Panc1 (cell line): ENCODE measurements around the gene TRIM27. TPM values are rescaled to one million over a fixed set of nuclear protein-coding genes. Genes with fewer than 3 reads are reported as not detected.
A peak's percentile ranks its signal among the peaks of the same experiment; 100 is the strongest.

Experiments used
- ATAC-seq: fragments of 200-7000 bp; cut with Tn5 transposase; 2 replicates; pipeline ENCODE4 v1.9.1; 2020; ENCODE audit warnings: mild to moderate bottlenecking, moderate library complexity
- BruUV-seq: library from RNA; stranded (reverse); fragments of 400-500 nt; replicated peaks from 2 replicates; lab custom pipeline; 2021; lab: Mats Ljungman, UMichigan
- CTCF ChIA-PET: fragments of 300-600 bp; sonication (Branson Sonifier 250); formaldehyde crosslinking; loops from one replicate; lab custom pipeline; 2022; ENCODE audit warnings: antibody characterized with exemption; lab: Charles Lee
- POLR2A ChIA-PET: fragments of 300-600 bp; sonication (Branson Sonifier 250); formaldehyde crosslinking; loops from one replicate; lab custom pipeline; 2022; ENCODE audit warnings: antibody characterized with exemption; lab: Charles Lee
- DNase-seq: peaks from one replicate; pipeline ENCODE4 v3.0.0-alpha.2; 2010; ENCODE audit warnings: low read depth, low spot score
- H3K27ac ChIP-seq: 2 replicates; pipeline ENCODE4 v1.5.1; 2011; ENCODE audit warnings: mild to moderate bottlenecking, low read length, inconsistent platforms
- H3K27me3 ChIP-seq: fragments of 200-500 bp; sonication (Bioruptor generic); 2 replicates; pipeline ENCODE4 v1.6.0; 2014; ENCODE audit warnings: low read length, inconsistent platforms; ENCODE audit not compliant: control insufficient read depth, insufficient read depth
- H3K36me3 ChIP-seq: fragments of 200-500 bp; sonication (Bioruptor generic); 2 replicates; pipeline ENCODE4 v1.5.1; 2014; ENCODE audit warnings: inconsistent platforms, mild to moderate bottlenecking, low read length, moderate library complexity; ENCODE audit not compliant: control insufficient read depth, insufficient read depth
- H3K4me1 ChIP-seq: 2 replicates; pipeline ENCODE4 v1.5.1; 2011; ENCODE audit warnings: inconsistent platforms, mild to moderate bottlenecking, low read length, moderate library complexity; ENCODE audit not compliant: control insufficient read depth, insufficient read depth
- H3K4me3 ChIP-seq, 2 experiments: 2 replicates each; pipeline ENCODE4 v1.5.1; 2011 to 2012; ENCODE audit warnings: low read depth in 2 of 2, low read length in 2 of 2, mild to moderate bottlenecking in 2 of 2, inconsistent platforms in 1 of 2, moderate library complexity in 1 of 2
- H3K9me3 ChIP-seq: fragments of 200-500 bp; sonication (Bioruptor generic); 2 replicates; pipeline ENCODE4 v1.5.1; 2014; ENCODE audit warnings: low read depth, mild to moderate bottlenecking, inconsistent platforms, low read length, moderate library complexity; ENCODE audit not compliant: control insufficient read depth, insufficient read depth
- CTCF ChIP-seq: fragments of 450-650 bp; IDR thresholded peaks from 2 replicates; pipeline ENCODE4 v1.5.1; 2017; ENCODE audit warnings: mild to moderate bottlenecking
- POLR2AphosphoS5 ChIP-seq: IDR thresholded peaks from 2 replicates; pipeline ENCODE4 v1.6.1; 2012; ENCODE audit warnings: mild to moderate bottlenecking, low read depth, low read length, moderate library complexity
- REST ChIP-seq, 2 experiments: IDR thresholded peaks; 2 replicates each; pipeline ENCODE4 v1.6.1; 2011 to 2012; ENCODE audit warnings: low read depth in 2 of 2, control low read depth in 1 of 2, low read length in 1 of 2, mild to moderate bottlenecking in 1 of 2, moderate library complexity in 1 of 2; ENCODE audit not compliant: insufficient read depth in 1 of 2
- SIN3A ChIP-seq: IDR thresholded peaks from 2 replicates; pipeline ENCODE4 v1.6.1; 2012; ENCODE audit warnings: low read depth, mild to moderate bottlenecking, low read length, moderate library complexity, borderline replicate concordance; ENCODE audit not compliant: insufficient read depth
- TCF7L2 ChIP-seq: IDR thresholded peaks from 2 replicates; pipeline ENCODE4 v1.6.1; 2011; ENCODE audit warnings: mild to moderate bottlenecking, low read depth, low read length, inconsistent platforms
- in situ Hi-C: cut with HindIII; loops from 2 replicates; pipeline ENCODE4 v1.10.0; 2016; ENCODE audit warnings: low sequenced_read_pairs, low pct_unique_long_range_greater_than_20kb
- intact Hi-C: fragments of 100-400 bp; cut with micrococcal nuclease; formaldehyde crosslinking; loops from one replicate; pipeline ENCODE4 v1.10.0; 2022; ENCODE audit not compliant: unreplicated experiment
- total RNA-seq: library from RNA; stranded (reverse); gene quantifications from one replicate; pipeline ENCODE4 v1.2.1, GENCODE V29; 2021; ENCODE audit not compliant: unreplicated experiment

The TRIM27 gene
- total RNA-seq, 1 experiment from 2014 or later = 53.0 TPM

GRCh38 chr6:28922821-28923317 is 916 bp downstream of the TRIM27 start:
- in situ Hi-C loops (no loop called here), intact Hi-C loops (no loop called here)
- H3K36me3 ChIP-seq = peaks cover 30% of the 10 kb centered on the region
- peak overlapping the region; percentile 87 to 96 for H3K4me3 ChIP-seq
- BruUV-seq = no TSS peak
- no peaks in the 10 kb centered on the region for H3K9me3 ChIP-seq
- ChIA-PET CTCF (no interaction called here), POLR2A (interaction anchor here (0.6 kb wide), 1 partner anchor 28 kb away, joined by 6 read pairs; no protein-coding TSS in a partner anchor)
- H3K27me3 ChIP-seq = no peaks in the 10 kb centered on the region
- TF ChIP-seq CTCF (no peak), SIN3A (no peak), POLR2AphosphoS5 (no peak), REST (IDR thresholded peaks at IDR 0.05; ENCODE audit: insufficient read depth in 1 of 2, low read depth in 2 of 2, low read length in 1 of 2) (no peak), TCF7L2 (no peak)
- H3K27ac ChIP-seq = peak overlapping the region; percentile 83
- no peak for DNase-seq
- peak; percentile 0 for ATAC-seq
- H3K4me1 ChIP-seq = peaks cover 14% of the 10 kb centered on the region

- no peaks in the 10 kb centered on the region for H3K27me3 ChIP-seq
- H3K9me3 ChIP-seq = no peaks in the 10 kb centered on the region
- POLR2A ChIA-PET = interaction anchor here (0.6 kb wide), 3 partner anchors 11 to 404 kb away, joined by 3 to 6 read pairs (median 3); no protein-coding TSS in a partner anchor
- H3K4me1 ChIP-seq = peaks cover 14% of the 10 kb centered on the region
- TF ChIP-seq SIN3A (no peak), POLR2AphosphoS5 (no peak), TCF7L2 (no peak), REST (IDR thresholded peaks at IDR 0.05; ENCODE audit: insufficient read depth in 1 of 2, low read depth in 2 of 2, low read length in 1 of 2) (no peak), CTCF (no peak)
- CTCF ChIA-PET = interaction anchor here (0.6 to 1.0 kb wide), 2 partner anchors 63 to 84 kb away, joined by 3 to 4 read pairs; no protein-coding TSS in a partner anchor
- intact Hi-C loops (no loop called here), in situ Hi-C loops (no loop called here)
- no TSS peak for BruUV-seq
- peak overlapping the region; percentile 87 to 96 for H3K4me3 ChIP-seq
- no peak for DNase-seq
- ATAC-seq = no peak
- H3K36me3 ChIP-seq = peaks cover 30% of the 10 kb centered on the region
- H3K27ac ChIP-seq = peak overlapping the region; percentile 83
These were observed 1.6 kb downstream of the TRIM27 start for GRCh38 chr6:28922004-28922820.
